Loucy (cell line): ENCODE measurements around the gene GTF2F1.

ENCODE experiments used
- H2AFZ ChIP-seq: fragments of 200-600 bp; sonication (generic); 2 replicates; pipeline ENCODE4 v1.6.0; 2016; ENCODE audit warnings: antibody characterized with exemption, mild to moderate bottlenecking, low read length, moderate library complexity
- H3F3A ChIP-seq: fragments of 200-600 bp; 2 replicates; pipeline ENCODE4 v1.6.0; 2016; ENCODE audit warnings: antibody characterized with exemption, low read depth, mild to moderate bottlenecking
- H3K27me3 ChIP-seq: fragments of 200-600 bp; sonication (generic); 2 replicates; pipeline ENCODE4 v1.6.1; 2014; ENCODE audit warnings: low read length, mild to moderate bottlenecking; ENCODE audit not compliant: insufficient read depth, poor library complexity, severe bottlenecking
- H3K36me3 ChIP-seq: fragments of 200-600 bp; sonication (generic); 2 replicates; pipeline ENCODE4 v1.6.1; 2016; ENCODE audit warnings: low read length; ENCODE audit not compliant: insufficient read depth
- H3K4me1 ChIP-seq: fragments of 200-600 bp; sonication (generic); 2 replicates; pipeline ENCODE4 v1.5.1; 2014; ENCODE audit warnings: low read length, mild to moderate bottlenecking; ENCODE audit not compliant: insufficient read depth, poor library complexity, severe bottlenecking
- H3K4me2 ChIP-seq: fragments of 200-600 bp; sonication (generic); 2 replicates; pipeline ENCODE4 v1.6.0; 2014; ENCODE audit warnings: antibody characterized with exemption, low read length, low read depth, mild to moderate bottlenecking; ENCODE audit not compliant: poor library complexity, severe bottlenecking
- H3K4me3 ChIP-seq: fragments of 200-600 bp; sonication (generic); 2 replicates; pipeline ENCODE4 v1.5.1; 2014; ENCODE audit warnings: low read length, mild to moderate bottlenecking, mixed read lengths; ENCODE audit not compliant: poor library complexity, severe bottlenecking
- H3K79me2 ChIP-seq: fragments of 200-600 bp; sonication (generic); 2 replicates; pipeline ENCODE4 v1.6.1; 2014; ENCODE audit warnings: low read length; ENCODE audit not compliant: insufficient read depth
- H3K9ac ChIP-seq: fragments of 200-600 bp; sonication (generic); 2 replicates; pipeline ENCODE4 v1.6.0; 2014; ENCODE audit warnings: mild to moderate bottlenecking, low read depth, low read length, moderate library complexity; ENCODE audit not compliant: poor library complexity, severe bottlenecking
- H3K9me2 ChIP-seq: fragments of 200-600 bp; sonication (generic); replicated peaks from 2 replicates; pipeline ENCODE4 v1.6.1; 2016; ENCODE audit warnings: low read depth, low read length, mixed read lengths
- H3K9me3 ChIP-seq: fragments of 200-600 bp; sonication (generic); 2 replicates; pipeline ENCODE4 v1.6.1; 2014; ENCODE audit warnings: mild to moderate bottlenecking, antibody characterized with exemption, low read length, low read depth; ENCODE audit not compliant: insufficient read depth
- H4K20me1 ChIP-seq: fragments of 200-600 bp; sonication (generic); 2 replicates; pipeline ENCODE4 v1.6.0; 2014; ENCODE audit warnings: antibody characterized with exemption, low read length, mild to moderate bottlenecking; ENCODE audit not compliant: insufficient read depth, poor library complexity, severe bottlenecking
- CTCF ChIP-seq: fragments of 200-600 bp; sonication (generic); conservative IDR thresholded peaks from 2 replicates; pipeline ENCODE4 v1.5.1; 2014; ENCODE audit warnings: mild to moderate bottlenecking, antibody characterized with exemption, low read length
- EZH2phosphoT487 ChIP-seq: fragments of 200-600 bp; IDR thresholded peaks from 2 replicates; pipeline ENCODE4 v1.6.1; 2018; ENCODE audit warnings: antibody characterized with exemption, mild to moderate bottlenecking, moderate library complexity, borderline replicate concordance

The GTF2F1 gene

GRCh38 chr19:6413721-6414643, 21.0 kb upstream of the GTF2F1 start:
- no peaks in the 10 kb centered on the region for H3F3A ChIP-seq
- no peak overlapping the region for H3K4me2 ChIP-seq
- peaks cover 17% of the 10 kb centered on the region for H3K79me2 ChIP-seq
- no peak overlapping the region for H2AFZ ChIP-seq
- TF ChIP-seq CTCF (no peak), EZH2phosphoT487 (no peak)
- peaks cover 60% of the 10 kb centered on the region for H3K36me3 ChIP-seq
- H4K20me1 ChIP-seq: peaks cover 46% of the 10 kb centered on the region
- no peak overlapping the region for H3K4me3 ChIP-seq
- no peaks in the 10 kb centered on the region for H3K4me1 ChIP-seq
- no peaks in the 10 kb centered on the region for H3K27me3 ChIP-seq
- H3K9me2 ChIP-seq: no peaks in the 10 kb centered on the region
- H3K9me3 ChIP-seq: no peaks in the 10 kb centered on the region
- no peak overlapping the region for H3K9ac ChIP-seq

- Histone ChIP-seq H3K4me1 (no peaks in the 10 kb centered on the region), H2AFZ (no peak overlapping the region), H3K4me2 (no peak overlapping the region), H3K4me3 (no peak overlapping the region), H3K36me3 (peaks cover 53% of the 10 kb centered on the region), H3K27me3 (no peaks in the 10 kb centered on the region), H3K9ac (no peak overlapping the region), H4K20me1 (peaks cover 39% of the 10 kb centered on the region), H3K79me2 (peaks cover 11% of the 10 kb centered on the region; the same call in 1 of the 2 replicates), H3K9me3 (no peaks in the 10 kb centered on the region), H3F3A (no peaks in the 10 kb centered on the region), H3K9me2 (no peaks in the 10 kb centered on the region)
- no peak for TF ChIP-seq CTCF
Measured at GRCh38 chr19:6413291-6413690, 20.3 kb upstream of the GTF2F1 start.

GRCh38 chr19:6412447-6413091, 19.6 kb upstream of the GTF2F1 start:
- H3K9ac ChIP-seq: no peak overlapping the region
- peaks cover 32% of the 10 kb centered on the region for H4K20me1 ChIP-seq
- TF ChIP-seq CTCF (peak; percentile 84), EZH2phosphoT487 (no peak)
- no peaks in the 10 kb centered on the region for H3F3A ChIP-seq
- peaks cover 46% of the 10 kb centered on the region; the same call in 1 of the 2 replicates for H3K36me3 ChIP-seq
- no peaks in the 10 kb centered on the region for H3K27me3 ChIP-seq
- no peaks in the 10 kb centered on the region for H3K9me3 ChIP-seq
- no peak overlapping the region for H3K4me3 ChIP-seq
- H3K4me1 ChIP-seq: no peaks in the 10 kb centered on the region
- H3K9me2 ChIP-seq: no peaks in the 10 kb centered on the region
- no peak overlapping the region for H3K4me2 ChIP-seq
- peaks cover 3% of the 10 kb centered on the region; the same call in 1 of the 2 replicates for H3K79me2 ChIP-seq
- H2AFZ ChIP-seq: no peak overlapping the region
